B cell (primary cell): ENCODE results near the gene TPSB2. TPM values are rescaled to one million over a fixed set of nuclear protein-coding genes. Genes with fewer than 3 reads are reported as not detected.

ENCODE experiments used
- ATAC-seq: fragments of 200-7000 bp; cut with Tn5 transposase; one replicate; pipeline ENCODE4 v1.10.0; 2021; ENCODE audit warnings: low read depth, mild to moderate bottlenecking, moderate number of reproducible peaks, moderate library complexity
- CTCF ChIA-PET: fragments of 350-600 bp; sonication (Branson Sonifier 250); formaldehyde crosslinking; loops from one replicate; lab custom pipeline; 2021; ENCODE audit warnings: antibody characterized with exemption, inconsistent platforms; lab: Charles Lee
- POLR2A ChIA-PET: fragments of 350-600 bp; sonication (Branson Sonifier 250); formaldehyde crosslinking; loops from one replicate; lab custom pipeline; 2021; ENCODE audit warnings: antibody characterized with exemption; lab: Charles Lee
- DNase-seq: peaks from one replicate; pipeline ENCODE4 v3.0.0; 2013
- H2AFZ ChIP-seq: 2 replicates; pipeline ENCODE4 v1.6.1; 2012; ENCODE audit warnings: mild to moderate bottlenecking, low read depth, low read length; ENCODE audit not compliant: insufficient read depth, poor library complexity, severe bottlenecking
- H3K27ac ChIP-seq, 2 donors: 1 replicate in 1 of 2; 2 replicates in 1 of 2; pipeline ENCODE4 v1.5.1; 2012 to 2013; ENCODE audit warnings: low read length in 2 of 2, mild to moderate bottlenecking in 2 of 2, moderate library complexity in 1 of 2
- H3K27me3 ChIP-seq, 4 experiments: fragments of 200-600 bp in 1 of 4; sonication (generic) in 1 of 4; replicated peaks in 1 of 4; 1 replicate in 2 of 4; 2 replicates in 2 of 4; pipeline versions ENCODE4 v1.6.1 to v1.7.0; 2013 to 2016; ENCODE audit warnings: low read length in 3 of 4, mild to moderate bottlenecking in 2 of 4, mixed read lengths in 1 of 4, moderate library complexity in 1 of 4; ENCODE audit not compliant: insufficient read depth in 4 of 4, control insufficient read depth in 3 of 4; ENCODE audit errors: control extremely low read depth in 1 of 4
- H3K36me3 ChIP-seq, 2 experiments: replicated peaks in 1 of 2; 1 replicate in 1 of 2; 2 replicates in 1 of 2; pipeline versions ENCODE4 v1.6.1 to v1.7.1; 2013; ENCODE audit warnings: low read length in 1 of 2; ENCODE audit not compliant: insufficient read depth in 2 of 2, control insufficient read depth in 1 of 2; ENCODE audit errors: control extremely low read depth in 1 of 2, extremely low read depth in 1 of 2
- H3K4me1 ChIP-seq, 2 donors: fragments of 200-600 bp in 1 of 2; sonication (generic) in 1 of 2; 1 replicate in 1 of 2; 2 replicates in 1 of 2; pipeline versions ENCODE4 v1.5.1 to v1.6.1; 2013 to 2017; ENCODE audit warnings: low read length in 2 of 2; ENCODE audit not compliant: control insufficient read depth in 2 of 2, insufficient read depth in 2 of 2
- H3K4me2 ChIP-seq: replicated peaks from 2 replicates; pipeline ENCODE3; 2012; ENCODE audit warnings: mild to moderate bottlenecking, low read depth, low read length; ENCODE audit not compliant: poor library complexity, severe bottlenecking
- H3K4me3 ChIP-seq, 5 experiments: fragments of 200-600 bp in 1 of 5; sonication (generic) in 1 of 5; 1 replicate in 3 of 5; 2 replicates in 2 of 5; pipeline versions ENCODE4 v1.5.1 to v1.7.0; 2011 to 2016; ENCODE audit warnings: low read length in 4 of 5, mild to moderate bottlenecking in 4 of 5, low read depth in 2 of 5, control low read depth in 1 of 5, moderate library complexity in 1 of 5; ENCODE audit not compliant: insufficient read depth in 1 of 5; ENCODE audit errors: control extremely low read depth in 1 of 5, extremely low read depth in 1 of 5
- H3K79me2 ChIP-seq: fragments of 200-600 bp; sonication (generic); one replicate; pipeline ENCODE4 v1.6.0; 2016; ENCODE audit warnings: low read length; ENCODE audit not compliant: control insufficient read depth, insufficient read depth
- H3K9ac ChIP-seq: fragments of 200-600 bp; sonication (generic); 2 replicates; pipeline ENCODE4 v1.6.1; 2017; ENCODE audit warnings: mild to moderate bottlenecking, low read length, moderate library complexity
- H3K9me3 ChIP-seq, 3 donors: one replicate each; pipeline versions ENCODE4 v1.6.1 to v1.7.1; 2013; ENCODE audit warnings: low read length in 2 of 3; ENCODE audit not compliant: control insufficient read depth in 2 of 3, insufficient read depth in 1 of 3; ENCODE audit errors: control extremely low read depth in 1 of 3
- H4K20me1 ChIP-seq: 2 replicates; pipeline ENCODE4 v1.6.0; 2012; ENCODE audit warnings: mild to moderate bottlenecking, low read length; ENCODE audit not compliant: insufficient read depth, control insufficient read depth, poor library complexity, severe bottlenecking
- H3K27ac Mint-ChIP-seq: one replicate; pipeline ENCODE4 v1.8.0; 2021; ENCODE audit warnings: mixed read lengths
- H3K27me3 Mint-ChIP-seq: one replicate; pipeline ENCODE4 v1.8.0; 2021; ENCODE audit warnings: mixed read lengths
- H3K4me1 Mint-ChIP-seq: one replicate; pipeline ENCODE4 v1.8.0; 2021; ENCODE audit warnings: mixed read lengths
- H3K4me3 Mint-ChIP-seq: one replicate; pipeline ENCODE4 v1.8.0; 2021; ENCODE audit warnings: mixed read lengths
- H3K9me3 Mint-ChIP-seq: one replicate; pipeline ENCODE4 v1.8.0; 2022; ENCODE audit warnings: mixed read lengths; ENCODE audit not compliant: insufficient read depth
- EZH2 ChIP-seq: IDR thresholded peaks from 2 replicates; pipeline ENCODE4 v1.6.1; 2012; ENCODE audit warnings: borderline replicate concordance, low read depth, mild to moderate bottlenecking, moderate library complexity, low read length; ENCODE audit not compliant: insufficient read depth, poor library complexity, severe bottlenecking
- WGBS: methylation state at CpG from one replicate; pipeline ENCODE4 v1.1.5; 2013; ENCODE audit warnings: missing lambda C conversion rate; ENCODE audit not compliant: insufficient coverage; 5-methylcytosine and 5-hydroxymethylcytosine counted together
- intact Hi-C: fragments of 100-400 bp; cut with micrococcal nuclease; formaldehyde crosslinking; loops from one replicate; pipeline ENCODE4 v1.10.0; 2022
- polyA plus RNA-seq: library from polyadenylated mRNA; depleted of rRNA; stranded (reverse); fragments of >200 nt; gene quantifications from 2 replicates; pipeline ENCODE4 v1.2.3, GENCODE V29; 2012
- total RNA-seq, 2 donors: library from RNA; stranded (reverse); fragments of 120-200 nt in 1 of 2; gene quantifications; 1 replicate in 1 of 2; 2 replicates in 1 of 2; pipeline versions ENCODE4 v1.2.3 to v1.2.4, GENCODE V29; 2013 to 2022
- TF ChIP-seq, protein P1 (sequence below): fragments of 200-600 bp; IDR thresholded peaks from one replicate; pipeline ENCODE4 v1.8.0; 2022; ENCODE audit warnings: antibody characterized with exemption, mild to moderate bottlenecking

TPSB2 gene
- total and polyA plus RNA-seq, 2 donors (not counting 1 experiment from before 2014, with no cell fraction given) = not detected

DNA sequence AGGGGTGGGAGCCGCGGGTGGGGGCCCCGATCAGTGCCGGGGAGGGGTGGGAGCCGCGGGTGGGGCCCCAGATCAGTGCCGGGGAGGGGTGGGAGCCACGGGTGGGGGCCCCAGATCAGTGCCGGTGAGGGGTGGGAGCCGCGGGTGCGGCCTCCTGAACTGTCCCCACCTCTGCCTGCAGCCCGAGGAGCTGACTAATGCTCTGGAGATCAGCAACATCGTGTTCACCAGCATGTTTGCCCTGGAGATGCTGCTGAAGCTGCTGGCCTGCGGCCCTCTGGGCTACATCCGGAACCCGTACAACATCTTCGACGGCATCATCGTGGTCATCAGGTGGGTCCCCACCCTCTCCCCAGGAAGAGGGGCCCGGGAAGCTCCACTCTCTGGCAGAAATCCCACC, 25.1 kb downstream of the TPSB2 start:
- intact Hi-C loops = no loop called here
- Mint-ChIP-seq H3K9me3 (no peaks in the 10 kb centered on the region), H3K27ac (no peak overlapping the region), H3K27me3 (no peaks in the 10 kb centered on the region), H3K4me3 (no peak overlapping the region), H3K4me1 (no peaks in the 10 kb centered on the region)
- H3K9ac ChIP-seq = no peak overlapping the region
- H3K27me3 ChIP-seq = no peaks in the 10 kb centered on the region
- POLR2A ChIA-PET = no interaction called here
- ATAC-seq (no peak), DNase-seq (no peak)
- H3K79me2 ChIP-seq = no peaks in the 10 kb centered on the region
- no peaks in the 10 kb centered on the region for H3K9me3 ChIP-seq
- TF ChIP-seq EZH2 = no peak
- TF ChIP-seq, protein P1, sequence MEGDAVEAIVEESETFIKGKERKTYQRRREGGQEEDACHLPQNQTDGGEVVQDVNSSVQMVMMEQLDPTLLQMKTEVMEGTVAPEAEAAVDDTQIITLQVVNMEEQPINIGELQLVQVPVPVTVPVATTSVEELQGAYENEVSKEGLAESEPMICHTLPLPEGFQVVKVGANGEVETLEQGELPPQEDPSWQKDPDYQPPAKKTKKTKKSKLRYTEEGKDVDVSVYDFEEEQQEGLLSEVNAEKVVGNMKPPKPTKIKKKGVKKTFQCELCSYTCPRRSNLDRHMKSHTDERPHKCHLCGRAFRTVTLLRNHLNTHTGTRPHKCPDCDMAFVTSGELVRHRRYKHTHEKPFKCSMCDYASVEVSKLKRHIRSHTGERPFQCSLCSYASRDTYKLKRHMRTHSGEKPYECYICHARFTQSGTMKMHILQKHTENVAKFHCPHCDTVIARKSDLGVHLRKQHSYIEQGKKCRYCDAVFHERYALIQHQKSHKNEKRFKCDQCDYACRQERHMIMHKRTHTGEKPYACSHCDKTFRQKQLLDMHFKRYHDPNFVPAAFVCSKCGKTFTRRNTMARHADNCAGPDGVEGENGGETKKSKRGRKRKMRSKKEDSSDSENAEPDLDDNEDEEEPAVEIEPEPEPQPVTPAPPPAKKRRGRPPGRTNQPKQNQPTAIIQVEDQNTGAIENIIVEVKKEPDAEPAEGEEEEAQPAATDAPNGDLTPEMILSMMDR = no peak
- no peak overlapping the region for H3K4me3 ChIP-seq
- CTCF ChIA-PET = no interaction called here
- H3K36me3 ChIP-seq = no peaks in the 10 kb centered on the region
- H3K27ac ChIP-seq = no peak overlapping the region
- H3K4me2 ChIP-seq = no peak overlapping the region
- H3K4me1 ChIP-seq = no peaks in the 10 kb centered on the region
- WGBS = 91% methylated on average over 15 of the region's 21 CpGs
- H2AFZ ChIP-seq = no peak overlapping the region
- H4K20me1 ChIP-seq = no peaks in the 10 kb centered on the region

DNA sequence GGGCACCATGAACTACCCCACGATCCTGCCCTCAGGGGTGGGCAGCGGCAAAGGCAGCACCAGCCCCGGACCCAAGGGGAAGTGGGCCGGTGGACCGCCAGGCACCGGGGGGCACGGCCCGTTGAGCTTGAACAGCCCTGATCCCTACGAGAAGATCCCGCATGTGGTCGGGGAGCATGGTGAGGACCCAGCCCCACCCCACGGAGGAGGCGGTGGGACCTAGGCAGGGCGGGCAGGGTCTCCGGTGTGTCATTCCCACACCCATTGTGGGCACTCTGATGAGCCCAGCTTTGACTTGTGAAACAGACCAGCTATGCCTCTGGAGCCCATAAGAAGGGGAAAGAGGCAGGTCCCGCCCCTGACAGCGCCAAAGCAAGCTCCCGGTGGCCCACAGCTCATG, 27.7 kb downstream of the TPSB2 start:
- ChIA-PET POLR2A (no interaction called here), CTCF (no interaction called here)

More for the DNA sequence above, 27.7 kb downstream of the TPSB2 start:
- Histone ChIP-seq H3K4me1 (no peaks in the 10 kb centered on the region), H3K4me2 (no peak overlapping the region), H4K20me1 (no peaks in the 10 kb centered on the region), H3K4me3 (no peak overlapping the region), H3K27ac (no peak overlapping the region), H3K9ac (no peak overlapping the region), H3K9me3 (peaks cover 0 to 5% (median 0%) of the 10 kb centered on the region in 3 donors), H3K79me2 (no peaks in the 10 kb centered on the region), H3K27me3 (no peaks in the 10 kb centered on the region), H3K36me3 (no peaks in the 10 kb centered on the region), H2AFZ (no peak overlapping the region)
- Mint-ChIP-seq H3K4me3 (no peak overlapping the region), H3K4me1 (no peaks in the 10 kb centered on the region), H3K27me3 (no peaks in the 10 kb centered on the region), H3K27ac (no peak overlapping the region), H3K9me3 (no peaks in the 10 kb centered on the region)
- 91% methylated on average over 18 of the region's 18 CpGs for WGBS
- DNase-seq (no peak), ATAC-seq (no peak)
- intact Hi-C loops = no loop called here
- TF ChIP-seq, protein P1 = no peak
- no peak for TF ChIP-seq EZH2
